ENCODE results near the gene ACBD4.

- TF ChIP-seq POLR2A (IDR thresholded peaks at IDR 0.05) (no peak), CTCF (IDR thresholded peaks at IDR 0.05 in 4 of 5, conservative IDR thresholded peaks at IDR 0.05 in 1 of 5) (no peak)
Measured at GRCh38 chr17:45156242-45156641, 20.8 kb downstream of the ACBD4 start.

Data from gastrocnemius medialis (tissue), 4 donors.